ENCODE data around the gene RAP2C.

The RAP2C gene

GRCh38 chrX:132219343-132219768, at the start of gene RAP2C:
Gene RAP2C, minus strand, starts transcription at chrX:132219447. Its CDS starts 2,179 bp downstream, at chrX:132217268.
- peak; percentile 15 to 46 for DNase-seq (ENCODE audit: low read depth in 2 of 2)

GRCh38 chrX:132267392-132267791, 48.1 kb upstream of the RAP2C start:
- DNase-seq (ENCODE audit: low read depth in 2 of 2): no peak

GRCh38 chrX:132266583-132267355, 47.5 kb upstream of the RAP2C start:
- DNase-seq (ENCODE audit: low read depth in 2 of 2): peak in 1 of 2 donors; percentile 6

GRCh38 chrX:132263127-132263526, 43.9 kb upstream of the RAP2C start:
- DNase-seq (ENCODE audit: low read depth in 2 of 2): no peak

GRCh38 chrX:132258509-132258908, 39.3 kb upstream of the RAP2C start:
- no peak for DNase-seq (ENCODE audit: low read depth in 2 of 2)

GRCh38 chrX:132257116-132257515, 37.9 kb upstream of the RAP2C start:
- DNase-seq (ENCODE audit: low read depth in 2 of 2): no peak

- no peak for DNase-seq (ENCODE audit: low read depth in 2 of 2)
Observed at GRCh38 chrX:132236121-132236520, 16.9 kb upstream of the RAP2C start.

GRCh38 chrX:132235488-132235887, 16.2 kb upstream of the RAP2C start:
- DNase-seq (ENCODE audit: low read depth in 2 of 2): no peak

GRCh38 chrX:132231587-132231986, 12.3 kb upstream of the RAP2C start:
- DNase-seq (ENCODE audit: low read depth in 2 of 2): no peak

- DNase-seq (ENCODE audit: low read depth in 2 of 2): no peak
Observed at GRCh38 chrX:132227383-132228112, 8.3 kb upstream of the RAP2C start.

GRCh38 chrX:132226169-132226568, 6.9 kb upstream of the RAP2C start:
- no peak for DNase-seq (ENCODE audit: low read depth in 2 of 2)

- DNase-seq (ENCODE audit: low read depth in 2 of 2): peak; percentile 59 to 73
Observed at GRCh38 chrX:132218100-132218812, 991 bp downstream of the RAP2C start.

- peak; percentile 46 to 63 for DNase-seq (ENCODE audit: low read depth in 2 of 2)
Observed at GRCh38 chrX:132217203-132218073, 1.8 kb downstream of the RAP2C start.

- no peak for DNase-seq (ENCODE audit: low read depth in 2 of 2)
Observed at GRCh38 chrX:132216806-132217202, 2.4 kb downstream of the RAP2C start.

- no peak for DNase-seq (ENCODE audit: low read depth in 2 of 2)
Observed at GRCh38 chrX:132216283-132216682, 3.0 kb downstream of the RAP2C start.

- no peak for DNase-seq (ENCODE audit: low read depth in 2 of 2)
Observed at GRCh38 chrX:132214518-132214917, 4.7 kb downstream of the RAP2C start.

- DNase-seq (ENCODE audit: low read depth in 2 of 2): no peak
Observed at GRCh38 chrX:132209527-132209926, 9.7 kb downstream of the RAP2C start.

GRCh38 chrX:132208422-132208821, 10.8 kb downstream of the RAP2C start:
- no peak for DNase-seq (ENCODE audit: low read depth in 2 of 2)

GRCh38 chrX:132207996-132208395, 11.3 kb downstream of the RAP2C start:
- DNase-seq (ENCODE audit: low read depth in 2 of 2): no peak

- no peak for DNase-seq (ENCODE audit: low read depth in 2 of 2)
Observed at GRCh38 chrX:132206259-132206658, 13.0 kb downstream of the RAP2C start.

- no peak for DNase-seq (ENCODE audit: low read depth in 2 of 2)
Observed at GRCh38 chrX:132204629-132205028, 14.6 kb downstream of the RAP2C start.

Data from stimulated activated CD4-positive, alpha-beta T cell treated with anti-CD3 and anti-CD28 coated beads, Interleukin-4, amount 100 ng/mL, for 48 hours (primary cell).